Stimulated activated naive CD8-positive, alpha-beta T cell treated with anti-CD3 and anti-CD28 coated beads, Interleukin-15, Interleukin-2, amounts not matched to agents 100 ng/mL and 50 ng/mL, for 24 hours (primary cell): ENCODE results near the gene DLL4.

Experiments used
- H3K27ac Mint-ChIP-seq: one replicate; pipeline ENCODE4 v1.8.0; 2021; ENCODE audit warnings: mild to moderate bottlenecking, mixed read lengths
- H3K27me3 Mint-ChIP-seq: one replicate; pipeline ENCODE4 v1.8.0; 2021; ENCODE audit warnings: mixed read lengths
- H3K36me3 Mint-ChIP-seq: one replicate; pipeline ENCODE4 v1.8.0; 2021; ENCODE audit warnings: low read depth, mixed read lengths
- H3K4me1 Mint-ChIP-seq: one replicate; pipeline ENCODE4 v1.8.0; 2021; ENCODE audit warnings: low read depth, mixed read lengths
- H3K4me3 Mint-ChIP-seq: one replicate; pipeline ENCODE4 v1.8.0; 2021; ENCODE audit warnings: mild to moderate bottlenecking, mixed read lengths
- H3K9me3 Mint-ChIP-seq: one replicate; pipeline ENCODE4 v1.8.0; 2021; ENCODE audit warnings: mixed read lengths

DLL4 gene

GRCh38 chr15:40929660-40930429 is 705 bp downstream of the DLL4 start:
- H3K27ac Mint-ChIP-seq = no peak overlapping the region
- H3K9me3 Mint-ChIP-seq = no peaks in the 10 kb centered on the region
- peaks cover 50% of the 10 kb centered on the region for H3K4me1 Mint-ChIP-seq
- peaks cover 62% of the 10 kb centered on the region for H3K27me3 Mint-ChIP-seq
- no peaks in the 10 kb centered on the region for H3K36me3 Mint-ChIP-seq
- H3K4me3 Mint-ChIP-seq = peak overlapping the region; percentile 60

GRCh38 chr15:40930430-40931299 is 1.5 kb downstream of the DLL4 start:
- Mint-ChIP-seq H3K4me1 (peaks cover 45% of the 10 kb centered on the region), H3K36me3 (no peaks in the 10 kb centered on the region), H3K9me3 (no peaks in the 10 kb centered on the region), H3K4me3 (peak overlapping the region; percentile 60), H3K27me3 (peaks cover 55% of the 10 kb centered on the region), H3K27ac (no peak overlapping the region)

GRCh38 chr15:40931300-40932142 is 2.4 kb downstream of the DLL4 start:
- H3K27me3 Mint-ChIP-seq = peaks cover 55% of the 10 kb centered on the region
- no peak overlapping the region for H3K4me3 Mint-ChIP-seq
- H3K36me3 Mint-ChIP-seq = no peaks in the 10 kb centered on the region
- no peak overlapping the region for H3K27ac Mint-ChIP-seq
- H3K9me3 Mint-ChIP-seq = no peaks in the 10 kb centered on the region
- peaks cover 37% of the 10 kb centered on the region for H3K4me1 Mint-ChIP-seq

GRCh38 chr15:40932156-40932555 is 3.0 kb downstream of the DLL4 start:
- Mint-ChIP-seq H3K27ac (no peak overlapping the region), H3K36me3 (no peaks in the 10 kb centered on the region), H3K4me1 (peaks cover 31% of the 10 kb centered on the region), H3K9me3 (no peaks in the 10 kb centered on the region), H3K4me3 (no peak overlapping the region), H3K27me3 (peaks cover 48% of the 10 kb centered on the region)

- peaks cover 46% of the 10 kb centered on the region for H3K27me3 Mint-ChIP-seq
- H3K4me3 Mint-ChIP-seq = no peak overlapping the region
- H3K27ac Mint-ChIP-seq = no peak overlapping the region
- H3K4me1 Mint-ChIP-seq = peaks cover 28% of the 10 kb centered on the region
- H3K9me3 Mint-ChIP-seq = no peaks in the 10 kb centered on the region
- H3K36me3 Mint-ChIP-seq = no peaks in the 10 kb centered on the region
These were observed 3.7 kb downstream of the DLL4 start for GRCh38 chr15:40932649-40933516.

GRCh38 chr15:40933517-40933902 is 4.4 kb downstream of the DLL4 start:
- Mint-ChIP-seq H3K4me3 (no peak overlapping the region), H3K9me3 (no peaks in the 10 kb centered on the region), H3K36me3 (no peaks in the 10 kb centered on the region), H3K4me1 (peaks cover 28% of the 10 kb centered on the region), H3K27me3 (peaks cover 45% of the 10 kb centered on the region), H3K27ac (no peak overlapping the region)

GRCh38 chr15:40934457-40934856 is 5.3 kb downstream of the DLL4 start:
- Mint-ChIP-seq H3K4me1 (peaks cover 18% of the 10 kb centered on the region), H3K4me3 (no peak overlapping the region), H3K36me3 (no peaks in the 10 kb centered on the region), H3K9me3 (no peaks in the 10 kb centered on the region), H3K27me3 (peaks cover 36% of the 10 kb centered on the region), H3K27ac (no peak overlapping the region)

- no peak overlapping the region for H3K4me3 Mint-ChIP-seq
- H3K9me3 Mint-ChIP-seq = no peaks in the 10 kb centered on the region
- peaks cover 19% of the 10 kb centered on the region for H3K4me1 Mint-ChIP-seq
- no peak overlapping the region for H3K27ac Mint-ChIP-seq
- no peaks in the 10 kb centered on the region for H3K36me3 Mint-ChIP-seq
- peaks cover 20% of the 10 kb centered on the region for H3K27me3 Mint-ChIP-seq
These were observed 7.1 kb downstream of the DLL4 start for GRCh38 chr15:40936234-40936708.

GRCh38 chr15:40936709-40937666 is 7.8 kb downstream of the DLL4 start:
- H3K36me3 Mint-ChIP-seq = no peaks in the 10 kb centered on the region
- H3K4me3 Mint-ChIP-seq = no peak overlapping the region
- no peaks in the 10 kb centered on the region for H3K9me3 Mint-ChIP-seq
- peaks cover 19% of the 10 kb centered on the region for H3K4me1 Mint-ChIP-seq
- H3K27ac Mint-ChIP-seq = no peak overlapping the region
- peaks cover 13% of the 10 kb centered on the region for H3K27me3 Mint-ChIP-seq

GRCh38 chr15:40937762-40938535 is 8.8 kb downstream of the DLL4 start:
- Mint-ChIP-seq H3K27ac (no peak overlapping the region), H3K4me1 (peaks cover 26% of the 10 kb centered on the region), H3K27me3 (peaks cover 6% of the 10 kb centered on the region), H3K36me3 (no peaks in the 10 kb centered on the region), H3K9me3 (no peaks in the 10 kb centered on the region), H3K4me3 (no peak overlapping the region)

- H3K4me1 Mint-ChIP-seq = peaks cover 32% of the 10 kb centered on the region
- H3K36me3 Mint-ChIP-seq = no peaks in the 10 kb centered on the region
- peaks cover 2% of the 10 kb centered on the region for H3K27me3 Mint-ChIP-seq
- H3K4me3 Mint-ChIP-seq = no peak overlapping the region
- H3K27ac Mint-ChIP-seq = no peak overlapping the region
- H3K9me3 Mint-ChIP-seq = no peaks in the 10 kb centered on the region
These were observed 9.4 kb downstream of the DLL4 start for GRCh38 chr15:40938536-40938870.

GRCh38 chr15:40940296-40940801 is 11.2 kb downstream of the DLL4 start:
- Mint-ChIP-seq H3K36me3 (no peaks in the 10 kb centered on the region), H3K27ac (peak overlapping the region; percentile 76), H3K9me3 (no peaks in the 10 kb centered on the region), H3K27me3 (no peaks in the 10 kb centered on the region), H3K4me3 (peak overlapping the region; percentile 43), H3K4me1 (peaks cover 34% of the 10 kb centered on the region)
